Tibial artery (tissue), 4 donors: ENCODE data around the gene PMIS2.

ENCODE experiments used
- DNase-seq, 2 donors: peaks; one replicate each; pipeline ENCODE4 v3.0.0-alpha.2; 2019
- H3K27ac ChIP-seq, 2 donors: fragments of 200-600 bp; sonication (generic) in 1 of 2; 1 replicate in 1 of 2; 2 replicates in 1 of 2; pipeline ENCODE4 v1.5.1; 2018 to 2019; ENCODE audit warnings: mild to moderate bottlenecking in 1 of 2
- H3K27me3 ChIP-seq, 2 donors: fragments of 200-600 bp; sonication (generic) in 1 of 2; one replicate each; pipeline versions ENCODE4 v1.5.1 to v1.6.0; 2016 to 2019
- H3K36me3 ChIP-seq, 3 donors: fragments of 200-600 bp; sonication (generic) in 2 of 3; one replicate each; pipeline ENCODE4 v1.5.1; 2016 to 2019; ENCODE audit warnings: mild to moderate bottlenecking in 2 of 3
- H3K4me1 ChIP-seq, 4 donors: fragments of 200-600 bp; sonication (generic) in 2 of 4; 1 replicate in 3 of 4; 2 replicates in 1 of 4; pipeline ENCODE4 v1.5.1; 2016 to 2019
- H3K4me3 ChIP-seq, 2 donors: fragments of 200-600 bp; sonication (generic) in 1 of 2; 1 replicate in 1 of 2; 2 replicates in 1 of 2; pipeline ENCODE4 v1.5.1; 2018 to 2019; ENCODE audit warnings: mild to moderate bottlenecking in 2 of 2
- H3K9me3 ChIP-seq, 3 donors: fragments of 200-600 bp; sonication (generic) in 1 of 3; one replicate each; pipeline ENCODE4 v1.5.1; 2016 to 2019
- CTCF ChIP-seq, 2 experiments: fragments of 200-600 bp in 1 of 2; fragments of 450-650 bp in 1 of 2; IDR thresholded peaks; one replicate each; pipeline ENCODE4 v1.5.1; 2017 to 2019; ENCODE audit warnings: antibody characterized with exemption in 2 of 2, mild to moderate bottlenecking in 1 of 2, moderate library complexity in 1 of 2
- intact Hi-C: fragments of 100-400 bp; cut with DNase I; formaldehyde crosslinking; loops from one replicate; pipeline ENCODE4 v1.15.0; 2023; ENCODE audit warnings: low total_unique reads

The PMIS2 gene

GRCh38 chr19:35565016-35565856 lies 20.7 kb upstream of the PMIS2 start:
- peaks cover 0 to 56% of the 10 kb centered on the region in 2 donors for H3K27me3 ChIP-seq
- TF ChIP-seq CTCF (IDR thresholded peaks at IDR 0.05) = no peak
- no peaks in the 10 kb centered on the region for H3K9me3 ChIP-seq
- no peak for DNase-seq
- no peaks in the 10 kb centered on the region for H3K36me3 ChIP-seq
- no peak overlapping the region for H3K27ac ChIP-seq
- H3K4me1 ChIP-seq = no peaks in the 10 kb centered on the region
- H3K4me3 ChIP-seq = no peak overlapping the region
- intact Hi-C loops = no loop called here

GRCh38 chr19:35566738-35567137 lies 19.2 kb upstream of the PMIS2 start:
- Histone ChIP-seq H3K36me3 (no peaks in the 10 kb centered on the region), H3K9me3 (no peaks in the 10 kb centered on the region), H3K4me3 (no peak overlapping the region), H3K4me1 (no peaks in the 10 kb centered on the region), H3K27ac (no peak overlapping the region), H3K27me3 (peaks cover 0 to 47% of the 10 kb centered on the region in 2 donors)
- no peak for DNase-seq
- no peak for TF ChIP-seq CTCF (IDR thresholded peaks at IDR 0.05)
- intact Hi-C loops = no loop called here

- H3K4me3 ChIP-seq = no peak overlapping the region
- no peaks in the 10 kb centered on the region for H3K9me3 ChIP-seq
- no peak overlapping the region for H3K27ac ChIP-seq
- H3K27me3 ChIP-seq = peaks cover 0 to 29% of the 10 kb centered on the region in 2 donors
- H3K4me1 ChIP-seq = no peaks in the 10 kb centered on the region
- no peaks in the 10 kb centered on the region for H3K36me3 ChIP-seq
- intact Hi-C loops = no loop called here
- no peak for TF ChIP-seq CTCF (IDR thresholded peaks at IDR 0.05)
- no peak for DNase-seq
Measured at GRCh38 chr19:35569281-35569781, 16.6 kb upstream of the PMIS2 start.

- no peak overlapping the region for H3K4me3 ChIP-seq
- no peaks in the 10 kb centered on the region for H3K4me1 ChIP-seq
- intact Hi-C loops = no loop called here
- H3K9me3 ChIP-seq = peaks cover 0 to 12% (median 2%) of the 10 kb centered on the region in 3 donors
- H3K27me3 ChIP-seq = peaks cover 0 to 17% of the 10 kb centered on the region in 2 donors
- H3K27ac ChIP-seq = no peak overlapping the region
- no peak for DNase-seq
- no peaks in the 10 kb centered on the region for H3K36me3 ChIP-seq
- no peak for TF ChIP-seq CTCF (IDR thresholded peaks at IDR 0.05)
Measured at GRCh38 chr19:35571406-35571965, 14.5 kb upstream of the PMIS2 start.

GRCh38 chr19:35577918-35578317 lies 8.1 kb upstream of the PMIS2 start:
- TF ChIP-seq CTCF (IDR thresholded peaks at IDR 0.05) = no peak
- DNase-seq = no peak
- intact Hi-C loops = no loop called here
- H3K27ac ChIP-seq = no peak overlapping the region
- H3K9me3 ChIP-seq = peaks cover 0 to 21% (median 12%) of the 10 kb centered on the region in 3 donors
- peaks cover 0 to 11% of the 10 kb centered on the region in 2 donors for H3K27me3 ChIP-seq
- no peaks in the 10 kb centered on the region for H3K36me3 ChIP-seq
- no peaks in the 10 kb centered on the region for H3K4me1 ChIP-seq
- no peak overlapping the region for H3K4me3 ChIP-seq
